Endothelial cell of umbilical vein (primary cell): ENCODE results near the gene ST6GAL1. TPM values are rescaled to one million over a fixed set of nuclear protein-coding genes. Genes with fewer than 3 reads are reported as not detected.

Experiments used
- BruUV-seq: library from RNA; stranded (reverse); fragments of 400-500 nt; replicated peaks from 2 replicates; lab custom pipeline; 2021; lab: Mats Ljungman, UMichigan
- CTCF ChIA-PET: fragments of 300-600, 350-600 bp; sonication (Branson Sonifier 250); formaldehyde crosslinking; loops from one replicate; lab custom pipeline; 2021; ENCODE audit warnings: antibody characterized with exemption, inconsistent platforms; lab: Charles Lee
- POLR2A ChIA-PET: fragments of 300-600, 350-600 bp; sonication (Branson Sonifier 250); formaldehyde crosslinking; loops from one replicate; lab custom pipeline; 2021; ENCODE audit warnings: antibody characterized with exemption, inconsistent platforms; lab: Charles Lee
- DNase-seq: peaks from one replicate; pipeline ENCODE4 v3.0.0-alpha.2; 2011; ENCODE audit warnings: low read depth, low spot score
- FAIRE-seq: peaks from 2 replicates; lab custom pipeline; 2011; peaks lifted over from hg19 to GRCh38; lab: Jason Lieb, UNC
- H2AFZ ChIP-seq: 2 replicates; pipeline ENCODE4 v1.6.0; 2012; ENCODE audit warnings: low read depth, low read length, control low read depth, inconsistent platforms
- H3K27ac ChIP-seq: 2 replicates; pipeline ENCODE4 v1.5.1; 2011; ENCODE audit warnings: low read depth, mild to moderate bottlenecking, control low read depth, low read length, moderate library complexity; ENCODE audit not compliant: insufficient read depth
- H3K27me3 ChIP-seq, 2 experiments: 2 replicates each; pipeline versions ENCODE4 v1.6.0 to v1.6.1; 2011; ENCODE audit warnings: low read length in 2 of 2, mixed read lengths in 1 of 2; ENCODE audit not compliant: control insufficient read depth in 2 of 2, insufficient read depth in 2 of 2
- H3K36me3 ChIP-seq, 2 experiments: 2 replicates in 1 of 2; 3 replicates in 1 of 2; pipeline ENCODE4 v1.5.1; 2011; ENCODE audit warnings: low read length in 2 of 2, mild to moderate bottlenecking in 1 of 2, moderate library complexity in 1 of 2; ENCODE audit not compliant: control insufficient read depth in 2 of 2, insufficient read depth in 2 of 2; ENCODE audit errors: extremely low read depth in 1 of 2
- H3K4me1 ChIP-seq: 3 replicates; pipeline ENCODE4 v1.5.1; 2011; ENCODE audit warnings: mild to moderate bottlenecking, low read length; ENCODE audit not compliant: control insufficient read depth, insufficient read depth; ENCODE audit errors: extremely low read depth
- H3K4me2 ChIP-seq: 2 replicates; pipeline ENCODE4 v1.6.1; 2011; ENCODE audit warnings: low read length, control low read depth, mixed read lengths; ENCODE audit not compliant: insufficient read depth
- H3K4me3 ChIP-seq, 3 experiments: fragments of 200-600 bp in 1 of 3; sonication (generic), shearing (Covaris generic) in 1 of 3; replicated peaks in 1 of 3; 2 replicates each; pipeline ENCODE4 v1.5.1; 2011 to 2016; ENCODE audit warnings: control low read depth in 3 of 3, low read length in 3 of 3, mild to moderate bottlenecking in 2 of 3, inconsistent platforms in 1 of 3, low read depth in 1 of 3, moderate library complexity in 1 of 3; ENCODE audit not compliant: insufficient read depth in 1 of 3
- H3K79me2 ChIP-seq: 2 replicates; pipeline ENCODE4 v1.6.0; 2012; ENCODE audit warnings: low read length, inconsistent platforms; ENCODE audit not compliant: control insufficient read depth, insufficient read depth
- H3K9ac ChIP-seq: replicated peaks from 2 replicates; pipeline ENCODE3; 2011; ENCODE audit warnings: low read length, control low read depth; ENCODE audit not compliant: insufficient read depth; ENCODE audit errors: extremely low read depth
- H3K9me1 ChIP-seq: replicated peaks from 3 replicates; pipeline ENCODE4 v1.6.0; 2011; ENCODE audit warnings: mild to moderate bottlenecking, low read length; ENCODE audit not compliant: control insufficient read depth, insufficient read depth; ENCODE audit errors: extremely low read depth
- H3K9me3 ChIP-seq: replicated peaks from 2 replicates; pipeline ENCODE4 v1.5.1; 2012; ENCODE audit warnings: low read length, inconsistent platforms; ENCODE audit not compliant: control insufficient read depth, insufficient read depth
- H4K20me1 ChIP-seq: replicated peaks from 2 replicates; pipeline ENCODE3; 2011; ENCODE audit warnings: mild to moderate bottlenecking, low read length; ENCODE audit not compliant: control insufficient read depth, insufficient read depth; ENCODE audit errors: extremely low read depth
- EZH2 ChIP-seq: IDR thresholded peaks from 2 replicates; pipeline ENCODE4 v1.6.1; 2012; ENCODE audit warnings: borderline replicate concordance, low read depth, mild to moderate bottlenecking, moderate library complexity, low read length, inconsistent platforms; ENCODE audit not compliant: severe bottlenecking
- FOS ChIP-seq: IDR thresholded peaks from 2 replicates; pipeline ENCODE4 v1.6.1; 2011; ENCODE audit warnings: mild to moderate bottlenecking, low read length, moderate library complexity, borderline replicate concordance; ENCODE audit not compliant: insufficient read depth
- GATA2 ChIP-seq: IDR thresholded peaks from 2 replicates; pipeline ENCODE4 v1.7.0; 2011; ENCODE audit warnings: low read depth, mild to moderate bottlenecking, moderate library complexity, mixed read lengths, low read length; ENCODE audit not compliant: insufficient read length, insufficient read depth
- JUN ChIP-seq: IDR thresholded peaks from 2 replicates; pipeline ENCODE4 v1.6.1; 2011; ENCODE audit warnings: borderline replicate concordance, low read depth; ENCODE audit not compliant: insufficient read length, insufficient read depth
- MYC ChIP-seq: IDR thresholded peaks from one replicate; pipeline ENCODE4 v1.6.1; 2011; ENCODE audit warnings: mild to moderate bottlenecking, low read depth, low read length
- POLR2A ChIP-seq: IDR thresholded peaks from 2 replicates; pipeline ENCODE4 v1.6.1; 2012; ENCODE audit warnings: low read depth, mild to moderate bottlenecking, control low read depth, low read length
- POLR2AphosphoS5 ChIP-seq: IDR thresholded peaks from 2 replicates; pipeline ENCODE4 v1.6.1; 2012; ENCODE audit warnings: low read depth, mild to moderate bottlenecking, control low read depth, low read length, moderate library complexity; ENCODE audit not compliant: insufficient read depth
- dilution Hi-C: fragments of 300-500 bp; cut with MboI; formaldehyde crosslinking; loops from one replicate; pipeline ENCODE4 v1.15.0; 2019; ENCODE audit warnings: low sequenced_read_pairs; ENCODE audit not compliant: extremely low pct_ligation_motif_present
- intact Hi-C: fragments of 100-400 bp; cut with micrococcal nuclease; formaldehyde crosslinking; loops from one replicate; pipeline ENCODE4 v1.10.0; 2022
- polyA plus RNA-seq, 4 experiments: library from polyadenylated mRNA; depleted of rRNA in 3 of 4; stranded (reverse) in 3 of 4; unstranded in 1 of 4; fragments of >200 nt; gene quantifications; 2 replicates each; pipeline versions ENCODE4 v1.2.1 to v1.2.3, GENCODE V29; 2011 to 2012; ENCODE audit warnings: missing spikeins in 1 of 4
- total RNA-seq: library from RNA; stranded (reverse); gene quantifications from 2 replicates; pipeline ENCODE4 v1.2.3, GENCODE V29; 2021
- TF ChIP-seq, protein P1 (sequence below), 2 donors: IDR thresholded peaks; 1 replicate in 1 of 2; 2 replicates in 1 of 2; pipeline ENCODE4 v1.5.1; 2011; ENCODE audit warnings: low read length in 2 of 2, mild to moderate bottlenecking in 2 of 2, moderate library complexity in 2 of 2, control low read depth in 1 of 2, inconsistent platforms in 1 of 2, low read depth in 1 of 2; ENCODE audit not compliant: insufficient read depth in 1 of 2; ENCODE audit errors: extremely low read depth in 1 of 2
- TF ChIP-seq, protein P2 (sequence below): IDR thresholded peaks from 2 replicates; pipeline ENCODE4 v1.6.1; 2011; ENCODE audit not compliant: insufficient read depth, insufficient read length

Gene ST6GAL1
- total and polyA plus RNA-seq, 2 donors (not counting 3 experiments of a cell fraction or from before 2014, with no cell fraction given), result 63.9 to 101 TPM

DNA sequence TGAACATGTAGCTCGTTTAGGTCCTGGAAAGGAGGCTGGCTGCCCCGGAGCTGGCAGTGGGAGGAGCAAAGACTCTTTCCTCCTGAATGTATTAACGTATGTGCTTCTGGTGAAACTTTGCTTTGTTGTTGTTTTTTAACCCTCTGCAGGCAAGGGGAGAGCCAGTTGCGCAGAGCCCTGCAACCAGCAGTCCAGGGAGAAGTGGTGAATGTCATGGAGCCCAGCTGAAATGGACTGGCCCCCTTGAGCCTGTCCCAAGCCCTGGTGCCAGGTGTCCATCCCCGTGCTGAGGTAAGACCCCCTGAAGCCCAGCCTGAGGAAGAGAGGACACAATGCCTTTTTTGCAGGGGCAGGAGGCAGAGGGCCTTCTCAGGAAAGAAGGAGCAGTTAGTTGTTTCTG lies 33.3 kb downstream of the ST6GAL1 start:
- TF ChIP-seq, protein P1, sequence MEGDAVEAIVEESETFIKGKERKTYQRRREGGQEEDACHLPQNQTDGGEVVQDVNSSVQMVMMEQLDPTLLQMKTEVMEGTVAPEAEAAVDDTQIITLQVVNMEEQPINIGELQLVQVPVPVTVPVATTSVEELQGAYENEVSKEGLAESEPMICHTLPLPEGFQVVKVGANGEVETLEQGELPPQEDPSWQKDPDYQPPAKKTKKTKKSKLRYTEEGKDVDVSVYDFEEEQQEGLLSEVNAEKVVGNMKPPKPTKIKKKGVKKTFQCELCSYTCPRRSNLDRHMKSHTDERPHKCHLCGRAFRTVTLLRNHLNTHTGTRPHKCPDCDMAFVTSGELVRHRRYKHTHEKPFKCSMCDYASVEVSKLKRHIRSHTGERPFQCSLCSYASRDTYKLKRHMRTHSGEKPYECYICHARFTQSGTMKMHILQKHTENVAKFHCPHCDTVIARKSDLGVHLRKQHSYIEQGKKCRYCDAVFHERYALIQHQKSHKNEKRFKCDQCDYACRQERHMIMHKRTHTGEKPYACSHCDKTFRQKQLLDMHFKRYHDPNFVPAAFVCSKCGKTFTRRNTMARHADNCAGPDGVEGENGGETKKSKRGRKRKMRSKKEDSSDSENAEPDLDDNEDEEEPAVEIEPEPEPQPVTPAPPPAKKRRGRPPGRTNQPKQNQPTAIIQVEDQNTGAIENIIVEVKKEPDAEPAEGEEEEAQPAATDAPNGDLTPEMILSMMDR (IDR thresholded peaks at IDR 0.05; ENCODE audit: extremely low read depth in 1 of 2, insufficient read depth in 1 of 2, low read depth in 1 of 2, low read length in 2 of 2), result no peak
- TF ChIP-seq POLR2A (no peak), GATA2 (no peak), JUN (no peak)
- Histone ChIP-seq H3K9ac (no peak overlapping the region), H2AFZ (no peak overlapping the region), H3K9me1 (no peaks in the 10 kb centered on the region), H4K20me1 (no peaks in the 10 kb centered on the region), H3K36me3 (peaks cover 0 to 25% of the 10 kb centered on the region in 2 experiments), H3K4me2 (no peak overlapping the region), H3K4me1 (peaks cover 12% of the 10 kb centered on the region), H3K27ac (no peak overlapping the region), H3K79me2 (peaks cover 8% of the 10 kb centered on the region), H3K4me3 (no peak overlapping the region), H3K9me3 (no peaks in the 10 kb centered on the region), H3K27me3 (no peaks in the 10 kb centered on the region)
- FAIRE-seq (no peak), DNase-seq (no peak)
- no TSS peak for BruUV-seq
- ChIA-PET POLR2A (no interaction called here), CTCF (interaction anchor here (0.6 kb wide), 1 partner anchor 44 kb away, joined by 4 read pairs; no protein-coding TSS in a partner anchor)
- dilution Hi-C loops, result no loop called here
- intact Hi-C loops, result no loop called here

GRCh38 chr3:186964071-186964470 lies 33.7 kb downstream of the ST6GAL1 start:
- H3K4me1 ChIP-seq, result peaks cover 12% of the 10 kb centered on the region
- H2AFZ ChIP-seq, result no peak overlapping the region
- H3K4me2 ChIP-seq, result no peak overlapping the region
- H3K79me2 ChIP-seq, result peaks cover 7% of the 10 kb centered on the region
- no peak overlapping the region for H3K4me3 ChIP-seq
- H3K9me3 ChIP-seq, result no peaks in the 10 kb centered on the region
- dilution Hi-C loops, result no loop called here
- peaks cover 0 to 25% of the 10 kb centered on the region in 2 experiments for H3K36me3 ChIP-seq
- FAIRE-seq, result no peak
- ChIA-PET POLR2A (no interaction called here), CTCF (interaction anchor here (0.6 to 4.0 kb wide), 2 partner anchors 45 to 115 kb away, joined by 4 to 18 read pairs; no protein-coding TSS in a partner anchor)
- intact Hi-C loops, result no loop called here
- H4K20me1 ChIP-seq, result no peaks in the 10 kb centered on the region
- no peak for TF ChIP-seq EZH2
- TF ChIP-seq FOS, result no peak
- TF ChIP-seq, protein P1 (IDR thresholded peaks at IDR 0.05; ENCODE audit: extremely low read depth in 1 of 2, insufficient read depth in 1 of 2, low read depth in 1 of 2, low read length in 2 of 2), result no peak
- TF ChIP-seq POLR2A, result no peak
- no peak for TF ChIP-seq MYC
- no peak for TF ChIP-seq POLR2AphosphoS5
- TF ChIP-seq JUN, result no peak
- TF ChIP-seq, protein P2, sequence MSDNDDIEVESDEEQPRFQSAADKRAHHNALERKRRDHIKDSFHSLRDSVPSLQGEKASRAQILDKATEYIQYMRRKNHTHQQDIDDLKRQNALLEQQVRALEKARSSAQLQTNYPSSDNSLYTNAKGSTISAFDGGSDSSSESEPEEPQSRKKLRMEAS, result no peak
- no peak for TF ChIP-seq GATA2
- no peaks in the 10 kb centered on the region for H3K27me3 ChIP-seq
- H3K9ac ChIP-seq, result no peak overlapping the region
- no peak overlapping the region for H3K27ac ChIP-seq
- no peaks in the 10 kb centered on the region for H3K9me1 ChIP-seq
- DNase-seq, result no peak
- no TSS peak for BruUV-seq
